B cell (primary cell): ENCODE results near the gene FAM114A1. TPM values are rescaled to one million over a fixed set of nuclear protein-coding genes. Genes with fewer than 3 reads are reported as not detected.

ENCODE experiments used
- ATAC-seq: fragments of 200-7000 bp; cut with Tn5 transposase; one replicate; pipeline ENCODE4 v1.10.0; 2021; ENCODE audit warnings: low read depth, mild to moderate bottlenecking, moderate number of reproducible peaks, moderate library complexity
- CTCF ChIA-PET: fragments of 350-600 bp; sonication (Branson Sonifier 250); formaldehyde crosslinking; loops from one replicate; lab custom pipeline; 2021; ENCODE audit warnings: antibody characterized with exemption, inconsistent platforms; lab: Charles Lee
- POLR2A ChIA-PET: fragments of 350-600 bp; sonication (Branson Sonifier 250); formaldehyde crosslinking; loops from one replicate; lab custom pipeline; 2021; ENCODE audit warnings: antibody characterized with exemption; lab: Charles Lee
- DNase-seq: peaks from one replicate; pipeline ENCODE4 v3.0.0; 2013
- H2AFZ ChIP-seq: 2 replicates; pipeline ENCODE4 v1.6.1; 2012; ENCODE audit warnings: mild to moderate bottlenecking, low read depth, low read length; ENCODE audit not compliant: insufficient read depth, poor library complexity, severe bottlenecking
- H3K27ac ChIP-seq, 2 donors: 1 replicate in 1 of 2; 2 replicates in 1 of 2; pipeline ENCODE4 v1.5.1; 2012 to 2013; ENCODE audit warnings: low read length in 2 of 2, mild to moderate bottlenecking in 2 of 2, moderate library complexity in 1 of 2
- H3K27me3 ChIP-seq, 4 experiments: fragments of 200-600 bp in 1 of 4; sonication (generic) in 1 of 4; replicated peaks in 1 of 4; 1 replicate in 2 of 4; 2 replicates in 2 of 4; pipeline versions ENCODE4 v1.6.1 to v1.7.0; 2013 to 2016; ENCODE audit warnings: low read length in 3 of 4, mild to moderate bottlenecking in 2 of 4, mixed read lengths in 1 of 4, moderate library complexity in 1 of 4; ENCODE audit not compliant: insufficient read depth in 4 of 4, control insufficient read depth in 3 of 4; ENCODE audit errors: control extremely low read depth in 1 of 4
- H3K36me3 ChIP-seq, 2 experiments: replicated peaks in 1 of 2; 1 replicate in 1 of 2; 2 replicates in 1 of 2; pipeline versions ENCODE4 v1.6.1 to v1.7.1; 2013; ENCODE audit warnings: low read length in 1 of 2; ENCODE audit not compliant: insufficient read depth in 2 of 2, control insufficient read depth in 1 of 2; ENCODE audit errors: control extremely low read depth in 1 of 2, extremely low read depth in 1 of 2
- H3K4me1 ChIP-seq, 2 donors: fragments of 200-600 bp in 1 of 2; sonication (generic) in 1 of 2; 1 replicate in 1 of 2; 2 replicates in 1 of 2; pipeline versions ENCODE4 v1.5.1 to v1.6.1; 2013 to 2017; ENCODE audit warnings: low read length in 2 of 2; ENCODE audit not compliant: control insufficient read depth in 2 of 2, insufficient read depth in 2 of 2
- H3K4me2 ChIP-seq: replicated peaks from 2 replicates; pipeline ENCODE3; 2012; ENCODE audit warnings: mild to moderate bottlenecking, low read depth, low read length; ENCODE audit not compliant: poor library complexity, severe bottlenecking
- H3K4me3 ChIP-seq, 5 experiments: fragments of 200-600 bp in 1 of 5; sonication (generic) in 1 of 5; 1 replicate in 3 of 5; 2 replicates in 2 of 5; pipeline versions ENCODE4 v1.5.1 to v1.7.0; 2011 to 2016; ENCODE audit warnings: low read length in 4 of 5, mild to moderate bottlenecking in 4 of 5, low read depth in 2 of 5, control low read depth in 1 of 5, moderate library complexity in 1 of 5; ENCODE audit not compliant: insufficient read depth in 1 of 5; ENCODE audit errors: control extremely low read depth in 1 of 5, extremely low read depth in 1 of 5
- H3K79me2 ChIP-seq: fragments of 200-600 bp; sonication (generic); one replicate; pipeline ENCODE4 v1.6.0; 2016; ENCODE audit warnings: low read length; ENCODE audit not compliant: control insufficient read depth, insufficient read depth
- H3K9ac ChIP-seq: fragments of 200-600 bp; sonication (generic); 2 replicates; pipeline ENCODE4 v1.6.1; 2017; ENCODE audit warnings: mild to moderate bottlenecking, low read length, moderate library complexity
- H3K9me3 ChIP-seq, 3 donors: one replicate each; pipeline versions ENCODE4 v1.6.1 to v1.7.1; 2013; ENCODE audit warnings: low read length in 2 of 3; ENCODE audit not compliant: control insufficient read depth in 2 of 3, insufficient read depth in 1 of 3; ENCODE audit errors: control extremely low read depth in 1 of 3
- H4K20me1 ChIP-seq: 2 replicates; pipeline ENCODE4 v1.6.0; 2012; ENCODE audit warnings: mild to moderate bottlenecking, low read length; ENCODE audit not compliant: insufficient read depth, control insufficient read depth, poor library complexity, severe bottlenecking
- H3K27ac Mint-ChIP-seq: one replicate; pipeline ENCODE4 v1.8.0; 2021; ENCODE audit warnings: mixed read lengths
- H3K27me3 Mint-ChIP-seq: one replicate; pipeline ENCODE4 v1.8.0; 2021; ENCODE audit warnings: mixed read lengths
- H3K4me1 Mint-ChIP-seq: one replicate; pipeline ENCODE4 v1.8.0; 2021; ENCODE audit warnings: mixed read lengths
- H3K4me3 Mint-ChIP-seq: one replicate; pipeline ENCODE4 v1.8.0; 2021; ENCODE audit warnings: mixed read lengths
- H3K9me3 Mint-ChIP-seq: one replicate; pipeline ENCODE4 v1.8.0; 2022; ENCODE audit warnings: mixed read lengths; ENCODE audit not compliant: insufficient read depth
- CTCF ChIP-seq: fragments of 200-600 bp; IDR thresholded peaks from one replicate; pipeline ENCODE4 v1.8.0; 2022; ENCODE audit warnings: antibody characterized with exemption, mild to moderate bottlenecking
- EZH2 ChIP-seq: IDR thresholded peaks from 2 replicates; pipeline ENCODE4 v1.6.1; 2012; ENCODE audit warnings: borderline replicate concordance, low read depth, mild to moderate bottlenecking, moderate library complexity, low read length; ENCODE audit not compliant: insufficient read depth, poor library complexity, severe bottlenecking
- whole genome bisulfite sequencing: methylation state at CpG from one replicate; pipeline ENCODE4 v1.1.5; 2013; ENCODE audit warnings: missing lambda C conversion rate; ENCODE audit not compliant: insufficient coverage; 5-methylcytosine and 5-hydroxymethylcytosine counted together
- intact Hi-C: fragments of 100-400 bp; cut with micrococcal nuclease; formaldehyde crosslinking; loops from one replicate; pipeline ENCODE4 v1.10.0; 2022
- polyA plus RNA-seq: library from polyadenylated mRNA; depleted of rRNA; stranded (reverse); fragments of >200 nt; gene quantifications from 2 replicates; pipeline ENCODE4 v1.2.3, GENCODE V29; 2012
- total RNA-seq, 2 donors: library from RNA; stranded (reverse); fragments of 120-200 nt in 1 of 2; gene quantifications; 1 replicate in 1 of 2; 2 replicates in 1 of 2; pipeline versions ENCODE4 v1.2.3 to v1.2.4, GENCODE V29; 2013 to 2022

FAM114A1 gene
- total and polyA plus RNA-seq, 2 donors (not counting 1 experiment from before 2014, with no cell fraction given): 0.30 to 2.9 TPM

GRCh38 chr4:38967260-38968095 is 99.9 kb downstream of the FAM114A1 start:
- WGBS: 100% methylated on average over 3 of the region's 7 CpGs
- intact Hi-C loops: no loop called here

More at GRCh38 chr4:38967260-38968095, 99.9 kb downstream of the FAM114A1 start:
- H3K27ac ChIP-seq: no peak overlapping the region
- no peak for ATAC-seq
- H3K4me2 ChIP-seq: no peak overlapping the region
- H3K79me2 ChIP-seq: no peaks in the 10 kb centered on the region
- no peaks in the 10 kb centered on the region for H4K20me1 ChIP-seq
- H3K9ac ChIP-seq: no peak overlapping the region
- peak overlapping the region; percentile 29 for H3K27ac Mint-ChIP-seq
- no peak for DNase-seq
- H3K27me3 ChIP-seq: no peaks in the 10 kb centered on the region
- no peaks in the 10 kb centered on the region for H3K9me3 Mint-ChIP-seq
- no peaks in the 10 kb centered on the region for H3K27me3 Mint-ChIP-seq
- no peak overlapping the region for H3K4me3 Mint-ChIP-seq
- peaks cover 4 to 63% of the 10 kb centered on the region in 2 experiments for H3K36me3 ChIP-seq
- CTCF ChIA-PET: interaction anchor here (1.4 kb wide), 1 partner anchor 65 kb away, joined by 4 read pairs; no protein-coding TSS in a partner anchor
- H3K4me3 ChIP-seq: no peak overlapping the region
- peaks cover 17% of the 10 kb centered on the region for H3K4me1 Mint-ChIP-seq
- H3K9me3 ChIP-seq: peaks cover 0 to 3% (median under 1%) of the 10 kb centered on the region in 3 donors
- POLR2A ChIA-PET: no interaction called here
- H2AFZ ChIP-seq: no peak overlapping the region
- H3K4me1 ChIP-seq: peaks cover 0 to 6% of the 10 kb centered on the region in 2 donors
- TF ChIP-seq CTCF: no peak
- no peak for TF ChIP-seq EZH2
